OCI-LY1 (cell line): ENCODE data around the gene ADAMTSL3.
"Not testable (repeated sequence)": the region's sequence is repeated elsewhere in the genome, so short reads cannot be mapped to it uniquely, and the experiment has no call there.

Source experiments
- H2AFZ ChIP-seq: fragments of 200-600 bp; sonication (generic), shearing (Covaris generic); 2 replicates; pipeline ENCODE4 v1.6.0; 2014; ENCODE audit warnings: antibody characterized with exemption, mild to moderate bottlenecking, low read length
- H3F3A ChIP-seq: fragments of 200-600 bp; sonication (generic), shearing (Covaris generic); 2 replicates; pipeline ENCODE4 v1.6.0; 2014; ENCODE audit warnings: mild to moderate bottlenecking, antibody characterized with exemption, low read length, moderate library complexity; ENCODE audit not compliant: insufficient read depth
- H3K27ac ChIP-seq: fragments of 200-600 bp; sonication (generic); 2 replicates; pipeline ENCODE4 v1.5.1; 2014; ENCODE audit warnings: low read length, mixed run types, mild to moderate bottlenecking, low read depth; ENCODE audit not compliant: poor library complexity, severe bottlenecking
- H3K27me3 ChIP-seq: fragments of 200-600 bp; sonication (generic); 2 replicates; pipeline ENCODE4 v1.6.0; 2014; ENCODE audit warnings: antibody characterized with exemption, mild to moderate bottlenecking, low read length, moderate library complexity; ENCODE audit not compliant: insufficient read depth
- H3K36me3 ChIP-seq: fragments of 200-600 bp; sonication (generic); 2 replicates; pipeline ENCODE4 v1.6.1; 2014; ENCODE audit warnings: mild to moderate bottlenecking, antibody characterized with exemption, low read length, moderate library complexity, mixed read lengths; ENCODE audit not compliant: insufficient read depth
- H3K4me1 ChIP-seq: fragments of 200-600 bp; sonication (generic); 2 replicates; pipeline ENCODE4 v1.5.1; 2014; ENCODE audit warnings: mild to moderate bottlenecking, low read length, moderate library complexity; ENCODE audit not compliant: insufficient read depth, severe bottlenecking
- H3K4me2 ChIP-seq: fragments of 200-600 bp; sonication (generic), shearing (Covaris generic); 2 replicates; pipeline ENCODE4 v1.6.1; 2014; ENCODE audit warnings: low read length
- H3K4me3 ChIP-seq: fragments of 200-600 bp; sonication (generic); 2 replicates; pipeline ENCODE4 v1.5.1; 2014; ENCODE audit warnings: low read length, low read depth, mild to moderate bottlenecking, mixed read lengths; ENCODE audit not compliant: poor library complexity, severe bottlenecking
- H3K79me2 ChIP-seq: fragments of 200-600 bp; shearing (Covaris generic); 2 replicates; pipeline ENCODE4 v1.6.1; 2016; ENCODE audit warnings: mixed run types, low read length, mixed read lengths; ENCODE audit not compliant: insufficient read depth
- H3K9ac ChIP-seq: fragments of 200-600 bp; sonication (generic), shearing (Covaris generic); 2 replicates; pipeline ENCODE4 v1.6.1; 2014; ENCODE audit warnings: mild to moderate bottlenecking, low read length, mixed read lengths
- H3K9me2 ChIP-seq: fragments of 200-600 bp; sonication (generic), shearing (Covaris generic); 2 replicates; pipeline ENCODE4 v1.6.1; 2014; ENCODE audit warnings: low read depth, mild to moderate bottlenecking, low read length, mixed read lengths
- H3K9me3 ChIP-seq: fragments of 200-600 bp; shearing (Covaris generic); 2 replicates; pipeline ENCODE4 v1.6.1; 2014; ENCODE audit warnings: low read length, mixed read lengths
- H4K20me1 ChIP-seq: fragments of 200-600 bp; sonication (generic), shearing (Covaris generic); 2 replicates; pipeline ENCODE4 v1.6.0; 2016; ENCODE audit warnings: mild to moderate bottlenecking, low read length; ENCODE audit not compliant: insufficient read depth
- CTCF ChIP-seq: fragments of 200-600 bp; sonication (generic), shearing (Covaris generic); IDR thresholded peaks from 2 replicates; pipeline ENCODE4 v1.5.1; 2017; ENCODE audit warnings: mild to moderate bottlenecking, antibody characterized with exemption, low read length, moderate library complexity, mixed read lengths
- EZH2 ChIP-seq: fragments of 200-600 bp; sonication (generic), shearing (Covaris generic); IDR thresholded peaks from 2 replicates; pipeline ENCODE4 v1.8.0; 2017; ENCODE audit warnings: borderline replicate concordance, mixed run types, mild to moderate bottlenecking, antibody characterized with exemption, low read length, moderate library complexity, mixed read lengths

ADAMTSL3 gene

DNA sequence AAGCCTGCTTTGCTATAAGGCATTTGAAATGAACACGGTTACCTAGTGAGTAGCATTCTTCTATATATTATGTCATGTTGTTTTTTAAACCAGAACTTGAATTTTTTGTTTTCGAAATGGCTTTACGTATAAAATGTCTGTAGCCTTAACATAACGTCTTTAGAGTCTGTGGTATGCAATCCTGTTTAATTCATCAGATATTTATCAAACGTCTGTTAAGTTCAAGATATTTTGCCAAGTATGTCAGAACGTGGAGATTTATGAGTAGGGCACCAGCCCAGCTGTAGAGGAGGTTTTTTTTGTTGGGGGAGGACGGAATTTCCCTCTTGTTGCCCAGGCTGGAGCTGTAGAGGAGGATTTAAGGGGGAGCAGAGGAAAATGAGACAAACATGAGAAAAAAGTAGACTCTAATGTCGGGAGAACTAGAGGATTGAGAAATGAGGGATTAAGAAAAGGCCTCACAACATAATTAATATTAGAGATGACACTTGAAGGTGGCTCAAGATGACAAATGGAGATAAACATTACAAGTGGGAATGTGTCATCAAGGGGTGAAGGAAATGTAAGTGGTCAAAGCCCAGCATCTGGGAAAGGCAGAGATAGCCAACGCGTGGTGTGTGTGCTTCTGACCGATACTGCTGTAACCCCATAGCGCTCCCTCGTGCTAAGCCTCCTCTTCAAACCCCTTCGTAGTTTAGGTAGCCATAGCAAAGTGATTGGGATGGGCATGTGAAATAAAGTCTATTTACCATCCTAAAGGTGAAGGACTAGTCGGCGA is 427.7 kb downstream of the ADAMTSL3 start:
- Histone ChIP-seq H3F3A (no peaks in the 10 kb centered on the region), H3K27ac (no peak overlapping the region), H4K20me1 (no peaks in the 10 kb centered on the region), H3K4me3 (no peak overlapping the region), H3K27me3 (no peaks in the 10 kb centered on the region), H3K36me3 (no peaks in the 10 kb centered on the region), H3K9ac (no peak overlapping the region), H3K9me2 (no peaks in the 10 kb centered on the region), H3K4me2 (no peak overlapping the region), H3K9me3 (no peaks in the 10 kb centered on the region), H3K79me2 (no peaks in the 10 kb centered on the region), H2AFZ (no peak overlapping the region), H3K4me1 (no peaks in the 10 kb centered on the region)
- no peak for TF ChIP-seq CTCF
- TF ChIP-seq EZH2: no peak

GRCh38 chr15:84082739-84083138 is 428.8 kb downstream of the ADAMTSL3 start:
- H2AFZ ChIP-seq: no peak overlapping the region
- H3K4me3 ChIP-seq: no peak overlapping the region
- no peaks in the 10 kb centered on the region for H3K9me2 ChIP-seq
- no peaks in the 10 kb centered on the region for H3F3A ChIP-seq
- no peak overlapping the region for H3K27ac ChIP-seq
- no peaks in the 10 kb centered on the region for H3K27me3 ChIP-seq
- no peaks in the 10 kb centered on the region for H3K9me3 ChIP-seq
- H3K4me2 ChIP-seq: no peak overlapping the region
- H3K36me3 ChIP-seq: no peaks in the 10 kb centered on the region
- no peak overlapping the region for H3K9ac ChIP-seq
- TF ChIP-seq EZH2 (no peak), CTCF (no peak)
- no peaks in the 10 kb centered on the region for H3K79me2 ChIP-seq
- no peaks in the 10 kb centered on the region for H4K20me1 ChIP-seq
- no peaks in the 10 kb centered on the region for H3K4me1 ChIP-seq

DNA sequence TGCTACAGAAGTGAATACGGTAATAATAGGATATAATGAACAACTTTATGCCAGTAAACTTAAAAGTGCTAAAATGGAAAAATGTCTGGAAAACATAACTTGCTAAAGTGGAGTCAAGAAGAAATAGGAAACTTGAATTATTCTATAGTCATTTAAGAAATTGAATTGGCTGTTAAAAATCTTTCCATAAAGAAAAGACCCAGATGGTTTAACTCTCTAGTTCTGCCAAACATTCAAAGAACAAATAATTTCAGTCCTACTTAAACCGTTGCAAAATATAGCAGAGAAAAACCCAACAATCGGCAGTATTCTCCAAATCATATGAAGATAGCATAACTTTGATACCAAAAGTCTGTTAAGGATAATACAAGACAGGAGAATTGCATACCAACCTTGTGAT is 432.1 kb downstream of the ADAMTSL3 start:
- H4K20me1 ChIP-seq, H3K4me2 ChIP-seq, H3K27ac ChIP-seq, H3K79me2 ChIP-seq, H3K4me3 ChIP-seq, H3F3A ChIP-seq, H3K9me3 ChIP-seq, H3K27me3 ChIP-seq, H3K4me1 ChIP-seq, H2AFZ ChIP-seq, H3K9ac ChIP-seq, H3K36me3 ChIP-seq, H3K9me2 ChIP-seq: not testable (repeated sequence)
